GM12864 (cell line): ENCODE measurements around the gene ILKAP.

Experiments used
- DNase-seq: peaks from one replicate; pipeline ENCODE4 v3.0.0-alpha.2; 2011; ENCODE audit warnings: low read depth
- H3K4me3 ChIP-seq: 2 replicates; pipeline ENCODE4 v1.5.1; 2011; ENCODE audit warnings: mild to moderate bottlenecking, low read depth, low read length, control low read depth
- CTCF ChIP-seq: IDR thresholded peaks from 2 replicates; pipeline ENCODE4 v1.5.1; 2011; ENCODE audit warnings: low read depth, mild to moderate bottlenecking, moderate library complexity, low read length, control low read depth, inconsistent platforms; ENCODE audit errors: missing control alignments

Gene ILKAP

GRCh38 chr2:238168196-238169047 lies 35.1 kb downstream of the ILKAP start:
- DNase-seq, result no peak
- no peak for TF ChIP-seq CTCF

DNA sequence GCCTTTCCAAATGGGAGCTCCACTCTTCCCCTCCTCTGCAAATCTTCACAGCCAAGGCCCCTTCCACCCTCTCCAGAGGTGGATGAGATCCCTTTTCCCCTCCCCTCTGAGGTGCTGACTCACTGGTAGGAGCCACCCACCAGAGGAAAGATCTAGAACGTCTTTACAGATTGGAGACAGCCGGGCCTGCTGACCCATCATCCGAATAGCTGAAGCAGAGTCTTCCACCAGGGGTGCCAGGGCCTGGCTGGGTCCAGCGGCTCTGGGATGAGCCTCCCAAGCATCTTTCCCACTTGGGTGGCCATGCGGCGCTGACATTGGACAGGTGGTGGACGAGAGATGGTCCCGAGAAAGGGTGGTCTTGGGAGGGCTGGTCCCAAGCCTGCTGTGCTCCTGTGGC lies 35.7 kb downstream of the ILKAP start:
- TF ChIP-seq CTCF, result no peak
- DNase-seq, result no peak
- H3K4me3 ChIP-seq, result no peak overlapping the region

More at GRCh38 chr2:238168196-238169047, 35.1 kb downstream of the ILKAP start:
- H3K4me3 ChIP-seq, result no peak overlapping the region

- no peak for DNase-seq
- H3K4me3 ChIP-seq, result no peak overlapping the region
- no peak for TF ChIP-seq CTCF
Measured at GRCh38 chr2:238167344-238167715, 36.2 kb downstream of the ILKAP start.

- no peak for TF ChIP-seq CTCF
- no peak overlapping the region for H3K4me3 ChIP-seq
- DNase-seq, result no peak
Measured at GRCh38 chr2:238166391-238167343, 36.8 kb downstream of the ILKAP start.

DNA sequence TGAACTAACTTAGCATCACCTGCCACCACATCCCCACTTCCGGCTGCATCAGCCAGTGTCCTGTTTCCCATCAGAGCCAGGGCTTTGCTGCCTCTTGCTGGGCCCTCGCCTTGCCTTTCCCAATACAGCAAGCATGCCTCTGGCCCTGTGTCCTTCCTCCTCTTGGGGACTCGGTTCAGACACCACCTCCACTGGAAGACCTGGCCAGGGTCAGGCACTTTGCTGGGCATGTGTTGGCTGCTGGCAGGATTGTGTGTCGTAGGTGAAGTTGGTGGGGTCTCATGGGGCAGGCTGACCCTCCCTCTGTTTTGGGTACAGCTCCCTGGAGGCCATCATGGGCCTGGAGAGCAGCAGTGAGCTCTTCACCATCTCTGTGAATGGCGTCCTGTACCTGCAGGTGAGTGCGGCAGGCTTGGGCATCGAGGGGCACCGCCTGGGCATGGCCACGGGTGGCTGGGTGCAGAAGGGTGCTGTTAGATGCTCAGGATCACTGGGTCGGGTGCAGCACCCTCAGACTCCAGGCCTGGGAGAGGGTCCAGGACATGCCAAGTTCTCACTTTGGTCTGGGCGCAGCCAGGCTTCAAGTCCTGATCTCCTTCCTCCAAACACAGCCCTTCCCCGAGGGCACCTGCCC lies 38.1 kb downstream of the ILKAP start:
- DNase-seq, result no peak
- TF ChIP-seq CTCF, result no peak
- H3K4me3 ChIP-seq, result no peak overlapping the region

GRCh38 chr2:238164906-238165287 lies 38.6 kb downstream of the ILKAP start:
- DNase-seq, result no peak
- TF ChIP-seq CTCF, result no peak
- H3K4me3 ChIP-seq, result no peak overlapping the region
